Left ventricle myocardium inferior (tissue), 1 donor: ENCODE data around the gene MEIG1. TPM values are rescaled to one million over a fixed set of nuclear protein-coding genes. Genes with fewer than 3 reads are reported as not detected.
"Not testable (repeated sequence)": the region's sequence is repeated elsewhere in the genome, so short reads cannot be mapped to it uniquely, and the experiment has no call there.

Experiments
- DNase-seq: peaks from one replicate; pipeline ENCODE4 v3.0.0-alpha.2; 2020
- H3K27ac ChIP-seq: fragments of 200-600 bp; replicated peaks from 2 replicates; pipeline ENCODE4 v1.8.0; 2021
- H3K27me3 ChIP-seq: fragments of 200-600 bp; 2 replicates; pipeline ENCODE4 v1.8.0; 2021; ENCODE audit warnings: low read depth
- H3K36me3 ChIP-seq: fragments of 200-600 bp; 2 replicates; pipeline ENCODE4 v1.8.0; 2021
- H3K4me1 ChIP-seq: fragments of 200-600 bp; 2 replicates; pipeline ENCODE4 v1.8.0; 2021
- H3K4me3 ChIP-seq: fragments of 200-600 bp; 2 replicates; pipeline ENCODE4 v1.8.0; 2021; ENCODE audit warnings: mild to moderate bottlenecking, moderate library complexity
- H3K9me3 ChIP-seq: fragments of 200-600 bp; replicated peaks from 2 replicates; pipeline ENCODE4 v1.8.0; 2021
- CTCF ChIP-seq: fragments of 200-600 bp; IDR thresholded peaks from 2 replicates; pipeline ENCODE4 v1.8.0; 2021; ENCODE audit warnings: antibody characterized with exemption, mild to moderate bottlenecking, borderline replicate concordance
- intact Hi-C: fragments of 100-400 bp; cut with micrococcal nuclease; formaldehyde crosslinking; loops from one replicate; pipeline ENCODE4 v1.11.0; 2022
- total RNA-seq: library from RNA; stranded (reverse); fragmentation: NEBNext Ultra II Directional; extraction: Animal tissue kit (Norgen Biotek cat#: 25700); gene quantifications from one replicate; pipeline ENCODE4 v1.2.1, GENCODE V29; 2021
- donor health status: DM: no; HTN: yes; CAD: no; lungs with severe emphysema.

Gene MEIG1
- total RNA-seq, 1 donor from 2014 or later, result not detected

DNA sequence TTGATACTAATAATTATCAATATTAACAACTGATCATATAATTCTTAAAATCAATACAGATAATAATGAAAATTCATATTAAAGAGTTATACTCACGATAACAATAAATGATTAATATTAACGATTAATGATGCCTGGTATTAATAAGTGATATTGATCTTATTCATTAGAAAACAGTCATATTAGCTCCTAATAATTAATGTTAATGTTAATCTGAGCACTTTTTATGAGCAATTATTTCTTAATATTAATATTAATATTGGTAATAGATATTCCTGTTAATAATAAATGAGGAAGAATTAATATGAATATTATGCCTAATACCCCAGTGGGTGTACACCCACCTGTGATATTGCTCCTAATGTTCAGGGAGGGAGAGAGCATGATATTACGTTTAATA lies 23.6 kb downstream of the MEIG1 start:
- Histone ChIP-seq H3K27ac (no peak overlapping the region), H3K27me3 (peaks cover 4% of the 10 kb centered on the region), H3K9me3 (peaks cover 5% of the 10 kb centered on the region), H3K4me1 (no peaks in the 10 kb centered on the region), H3K36me3 (no peaks in the 10 kb centered on the region), H3K4me3 (no peak overlapping the region)
- DNase-seq, result no peak
- intact Hi-C loops, result no loop called here
- no peak for TF ChIP-seq CTCF

DNA sequence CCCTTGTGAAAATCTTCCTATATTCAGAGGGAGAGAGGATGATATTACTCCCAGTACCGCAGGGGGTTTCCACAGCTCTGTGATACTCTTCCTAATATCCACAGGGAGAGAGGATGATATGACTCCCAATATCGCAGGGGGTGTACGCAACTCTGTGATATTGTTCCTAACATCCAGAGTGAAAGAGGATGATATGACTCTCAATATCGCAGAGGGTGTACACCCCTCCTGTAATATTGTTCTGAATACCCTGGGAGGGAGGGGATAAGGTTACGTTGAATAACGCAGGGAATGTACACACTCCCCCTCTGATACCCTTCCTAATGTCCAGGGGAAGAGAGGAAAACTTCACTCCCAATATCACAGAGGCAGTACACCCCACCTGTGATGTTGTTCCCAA lies 30.4 kb downstream of the MEIG1 start:
- H3K36me3 ChIP-seq, DNase-seq, H3K4me1 ChIP-seq, H3K27ac ChIP-seq, H3K4me3 ChIP-seq, intact Hi-C loops, H3K9me3 ChIP-seq: not testable (repeated sequence)
- H3K27me3 ChIP-seq, result peaks cover 13% of the 10 kb centered on the region

DNA sequence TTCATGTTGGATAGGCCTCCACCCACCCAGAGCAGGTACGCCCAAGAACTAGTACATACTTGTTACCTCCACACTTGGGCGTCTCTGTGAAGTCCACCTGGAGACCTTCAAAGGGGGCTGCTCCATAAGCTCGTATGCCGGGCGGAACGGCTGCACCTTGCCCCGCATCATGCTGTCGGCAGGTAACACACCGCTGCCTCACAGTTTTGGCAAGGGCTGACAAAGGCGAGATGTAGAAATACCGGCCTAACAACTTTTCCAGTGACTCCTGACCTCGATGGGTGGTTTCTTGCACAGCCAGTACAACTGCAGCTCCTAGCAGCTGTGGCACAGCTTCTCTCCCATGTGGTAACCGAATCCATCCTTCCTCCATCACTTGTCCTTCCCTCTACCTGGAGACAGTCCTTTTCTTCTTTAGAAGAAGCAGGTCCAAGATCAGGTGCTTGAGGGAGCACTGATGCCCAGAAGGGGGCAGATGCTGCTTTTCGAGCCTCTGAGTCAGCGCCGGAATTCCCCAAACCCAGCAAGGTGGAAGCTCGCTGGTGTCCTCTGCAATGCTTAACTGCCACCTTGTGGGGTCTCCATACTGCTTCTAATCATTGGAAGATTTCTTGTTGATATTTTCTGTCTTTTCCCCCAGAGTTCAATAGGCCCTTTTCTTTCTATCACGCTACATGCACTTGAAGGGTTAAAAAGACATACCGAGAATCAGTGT lies 32.0 kb downstream of the MEIG1 start:
- H3K4me3 ChIP-seq, H3K9me3 ChIP-seq, H3K4me1 ChIP-seq, H3K36me3 ChIP-seq, intact Hi-C loops, DNase-seq, H3K27ac ChIP-seq: not testable (repeated sequence)
- H3K27me3 ChIP-seq, result peaks cover 17% of the 10 kb centered on the region

GRCh38 chr10:14992336-14992735 lies 33.1 kb downstream of the MEIG1 start:
- H3K36me3 ChIP-seq, intact Hi-C loops: not testable (repeated sequence)
- H3K27me3 ChIP-seq, result peaks cover 19% of the 10 kb centered on the region

GRCh38 chr10:14993500-14994455 lies 34.6 kb downstream of the MEIG1 start:
- H3K27ac ChIP-seq, H3K9me3 ChIP-seq, H3K4me3 ChIP-seq, H3K36me3 ChIP-seq, DNase-seq, intact Hi-C loops, H3K4me1 ChIP-seq: not testable (repeated sequence)
- peaks cover 16% of the 10 kb centered on the region for H3K27me3 ChIP-seq

More at GRCh38 chr10:14992336-14992735, 33.1 kb downstream of the MEIG1 start:
- not testable (repeated sequence) for DNase-seq, H3K9me3 ChIP-seq, H3K27ac ChIP-seq, H3K4me1 ChIP-seq, H3K4me3 ChIP-seq

DNA sequence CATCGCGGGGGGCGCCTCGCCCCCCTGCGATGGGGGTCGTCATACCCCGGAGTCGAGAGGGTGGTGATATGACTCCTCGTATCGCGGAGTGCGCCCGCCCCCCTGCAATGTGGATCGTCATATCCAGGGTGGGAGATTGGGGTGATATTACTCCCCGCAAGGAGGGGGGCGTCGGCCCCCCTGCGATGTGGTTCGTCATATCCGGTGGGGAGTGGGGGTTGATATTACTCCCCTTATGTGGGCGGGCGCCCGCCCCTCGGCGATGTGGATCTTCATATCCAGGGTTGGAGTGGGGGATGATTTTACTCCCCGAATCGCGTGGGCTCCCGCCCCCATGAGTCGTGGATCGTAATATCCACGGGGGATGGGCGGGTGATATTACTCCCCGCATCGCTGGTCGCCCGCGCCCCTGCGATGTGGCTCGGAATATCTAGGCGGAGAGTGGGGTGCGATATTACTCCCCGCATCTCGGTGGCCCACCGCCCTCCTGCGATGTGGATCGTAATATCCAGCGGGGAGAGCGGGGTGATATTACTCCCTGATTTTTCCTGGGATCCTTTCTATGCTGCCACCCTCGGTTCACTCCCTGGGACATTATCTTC lies 36.9 kb downstream of the MEIG1 start:
- intact Hi-C loops, result no loop called here
- H3K9me3 ChIP-seq, result no peaks in the 10 kb centered on the region
- H3K36me3 ChIP-seq, result no peaks in the 10 kb centered on the region
- no peak for TF ChIP-seq CTCF
- no peak for DNase-seq
- H3K27ac ChIP-seq, result no peak overlapping the region
- H3K27me3 ChIP-seq, result peaks cover 7% of the 10 kb centered on the region
- H3K4me1 ChIP-seq, result no peaks in the 10 kb centered on the region
- no peak overlapping the region for H3K4me3 ChIP-seq

DNA sequence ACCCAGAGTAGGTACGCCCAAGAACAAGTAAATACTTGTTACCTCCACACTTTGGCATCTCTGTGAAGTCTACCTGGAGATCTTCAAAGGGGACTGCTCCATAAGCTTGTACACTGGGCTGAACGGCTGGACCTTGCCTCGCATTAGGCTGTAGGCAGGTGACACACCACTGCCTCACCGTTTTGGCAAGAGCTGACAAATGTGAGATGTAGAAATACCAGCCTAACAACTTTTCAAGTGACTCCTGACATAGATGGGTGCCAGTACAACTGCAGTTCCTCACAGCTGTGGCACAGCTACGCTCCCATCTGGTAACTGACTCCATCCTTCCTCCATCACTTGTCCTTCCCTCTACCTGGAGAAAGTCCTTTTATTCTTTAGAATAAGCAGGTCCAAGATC lies 54.3 kb downstream of the MEIG1 start:
- DNase-seq, H3K4me1 ChIP-seq, H3K9me3 ChIP-seq, H3K36me3 ChIP-seq, intact Hi-C loops, H3K27me3 ChIP-seq, H3K27ac ChIP-seq, H3K4me3 ChIP-seq: not testable (repeated sequence)

DNA sequence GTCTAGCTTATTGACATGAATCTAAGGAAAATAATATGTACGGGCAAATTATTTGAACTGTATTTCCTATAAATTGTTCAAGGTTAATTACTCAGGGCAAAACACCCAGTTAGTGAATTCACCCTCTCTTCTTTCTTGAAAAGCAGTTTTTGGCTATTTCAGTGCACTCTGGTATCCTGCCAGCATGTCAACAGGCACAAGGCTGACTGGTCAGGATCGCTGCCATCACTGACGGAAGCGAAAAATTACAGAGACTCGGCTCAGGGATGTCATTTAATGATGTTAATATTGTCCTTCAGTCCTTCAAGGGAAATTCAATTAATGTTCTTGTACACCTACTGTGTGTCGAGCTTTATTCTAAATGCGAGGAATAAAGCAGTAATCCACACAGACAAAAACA lies 56.3 kb downstream of the MEIG1 start:
- Histone ChIP-seq H3K27ac (no peak overlapping the region), H3K9me3 (no peaks in the 10 kb centered on the region), H3K4me3 (no peak overlapping the region), H3K4me1 (no peaks in the 10 kb centered on the region), H3K36me3 (no peaks in the 10 kb centered on the region), H3K27me3 (peaks cover 5% of the 10 kb centered on the region)
- no peak for DNase-seq
- intact Hi-C loops, result no loop called here
- TF ChIP-seq CTCF, result no peak

DNA sequence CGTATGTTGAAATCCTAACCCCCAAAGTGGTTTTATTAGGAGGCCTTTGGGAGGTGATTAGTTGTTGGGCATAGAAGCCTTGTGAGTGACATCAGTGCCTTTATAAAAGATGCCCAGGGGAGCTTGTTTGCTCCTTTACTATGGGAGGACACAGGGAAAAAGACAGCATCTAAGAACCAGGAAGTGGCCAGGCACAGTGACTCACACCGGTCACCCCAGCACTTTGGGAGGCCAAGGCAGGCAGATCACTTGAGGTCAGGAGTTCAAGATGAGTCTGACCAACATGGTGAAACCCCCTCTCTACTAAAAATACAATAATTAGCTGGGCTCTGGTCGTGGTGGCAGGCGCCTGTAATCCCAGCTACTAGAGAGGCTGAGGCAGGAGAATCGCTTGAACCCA lies 61.8 kb downstream of the MEIG1 start:
- intact Hi-C loops, H3K27me3 ChIP-seq: not testable (repeated sequence)

More for the DNA sequence above, 61.8 kb downstream of the MEIG1 start:
- DNase-seq, H3K36me3 ChIP-seq, H3K27ac ChIP-seq, H3K4me1 ChIP-seq, H3K9me3 ChIP-seq, H3K4me3 ChIP-seq: not testable (repeated sequence)
